ENCODE measurements around the gene DUSP15.

GRCh38 chr20:31816221-31816620 is 54.1 kb downstream of the DUSP15 start:
- TF ChIP-seq GATA2 (IDR thresholded peaks at IDR 0.05; ENCODE audit: low read depth, low read length) (no peak), GATA3 (IDR thresholded peaks at IDR 0.05; ENCODE audit: low read depth, low read length) (no peak)
